WTC11 (cell line): ENCODE measurements around the gene RIN1.

Source experiments
- CREM ChIP-seq: sonication (generic); formaldehyde crosslinking; IDR thresholded peaks from 2 replicates; pipeline ENCODE4 v1.8.1; 2022; ENCODE audit warnings: mild to moderate bottlenecking, missing genetic modification reagents, moderate library complexity
- ELF4 ChIP-seq: sonication (generic); formaldehyde crosslinking; IDR thresholded peaks from 2 replicates; pipeline ENCODE4 v1.8.1; 2022; ENCODE audit warnings: low read depth, mild to moderate bottlenecking, moderate library complexity, missing genetic modification reagents
- FOXP4 ChIP-seq: sonication (generic); formaldehyde crosslinking; IDR thresholded peaks from 2 replicates; pipeline ENCODE4 v1.8.0; 2022; ENCODE audit warnings: mild to moderate bottlenecking, missing genetic modification reagents
- GTF2I ChIP-seq: fragments of 250-450 bp; sonication (Bioruptor Pico); conservative IDR thresholded peaks from 2 replicates; pipeline ENCODE4 v1.4.0; 2021; ENCODE audit warnings: mild to moderate bottlenecking
- MAX ChIP-seq: sonication (generic); formaldehyde crosslinking; IDR thresholded peaks from 2 replicates; pipeline ENCODE4 v1.8.0; 2022; ENCODE audit warnings: mild to moderate bottlenecking, missing genetic modification reagents
- SMAD3 ChIP-seq: sonication (generic); formaldehyde crosslinking; IDR thresholded peaks from 2 replicates; pipeline ENCODE4 v1.8.0; 2022; ENCODE audit warnings: missing genetic modification reagents, mild to moderate bottlenecking, borderline replicate concordance
- TF ChIP-seq, protein P1 (sequence below): fragments of 200-600 bp; IDR thresholded peaks from 2 replicates; pipeline ENCODE4 v1.8.0; 2022; ENCODE audit warnings: antibody characterized with exemption
- TF ChIP-seq, protein P2 (sequence below): fragments of 250-450 bp; sonication (Bioruptor Pico); IDR thresholded peaks from 2 replicates; pipeline ENCODE4 v1.9.0; 2021; ENCODE audit warnings: moderate library complexity, mild to moderate bottlenecking, inconsistent platforms, borderline replicate concordance

DNA sequence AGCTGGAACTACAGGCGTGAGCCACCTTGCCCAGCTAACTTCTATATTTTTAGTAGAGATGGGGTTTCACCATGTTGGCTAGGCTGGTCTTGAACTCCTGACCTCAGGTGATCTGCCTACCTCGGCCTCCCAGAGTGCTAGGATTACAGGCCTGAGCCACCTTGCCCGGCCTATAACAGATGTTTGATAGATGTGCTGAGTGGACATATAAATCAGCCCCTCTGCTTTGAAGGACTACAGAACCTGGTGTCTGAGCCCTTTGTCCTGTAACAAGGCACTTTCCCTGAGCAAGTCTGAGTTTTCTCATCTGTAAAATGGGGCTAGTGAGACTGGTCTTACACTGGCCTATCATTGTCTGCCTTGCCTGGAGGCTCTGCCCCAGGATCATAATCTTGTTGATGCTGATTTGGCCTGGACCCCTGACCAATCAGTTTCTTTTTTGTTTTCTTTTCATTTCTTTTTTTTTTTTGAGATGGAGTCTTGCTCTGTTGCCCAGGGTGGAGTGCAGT lies 7.0 kb downstream of the RIN1 start:
- TF ChIP-seq, protein P1, sequence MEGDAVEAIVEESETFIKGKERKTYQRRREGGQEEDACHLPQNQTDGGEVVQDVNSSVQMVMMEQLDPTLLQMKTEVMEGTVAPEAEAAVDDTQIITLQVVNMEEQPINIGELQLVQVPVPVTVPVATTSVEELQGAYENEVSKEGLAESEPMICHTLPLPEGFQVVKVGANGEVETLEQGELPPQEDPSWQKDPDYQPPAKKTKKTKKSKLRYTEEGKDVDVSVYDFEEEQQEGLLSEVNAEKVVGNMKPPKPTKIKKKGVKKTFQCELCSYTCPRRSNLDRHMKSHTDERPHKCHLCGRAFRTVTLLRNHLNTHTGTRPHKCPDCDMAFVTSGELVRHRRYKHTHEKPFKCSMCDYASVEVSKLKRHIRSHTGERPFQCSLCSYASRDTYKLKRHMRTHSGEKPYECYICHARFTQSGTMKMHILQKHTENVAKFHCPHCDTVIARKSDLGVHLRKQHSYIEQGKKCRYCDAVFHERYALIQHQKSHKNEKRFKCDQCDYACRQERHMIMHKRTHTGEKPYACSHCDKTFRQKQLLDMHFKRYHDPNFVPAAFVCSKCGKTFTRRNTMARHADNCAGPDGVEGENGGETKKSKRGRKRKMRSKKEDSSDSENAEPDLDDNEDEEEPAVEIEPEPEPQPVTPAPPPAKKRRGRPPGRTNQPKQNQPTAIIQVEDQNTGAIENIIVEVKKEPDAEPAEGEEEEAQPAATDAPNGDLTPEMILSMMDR = no peak
- no peak for TF ChIP-seq GTF2I (CRISPR knock-in tag)
- TF ChIP-seq SMAD3 (CRISPR knock-in tag) = no peak
- TF ChIP-seq, protein P2, sequence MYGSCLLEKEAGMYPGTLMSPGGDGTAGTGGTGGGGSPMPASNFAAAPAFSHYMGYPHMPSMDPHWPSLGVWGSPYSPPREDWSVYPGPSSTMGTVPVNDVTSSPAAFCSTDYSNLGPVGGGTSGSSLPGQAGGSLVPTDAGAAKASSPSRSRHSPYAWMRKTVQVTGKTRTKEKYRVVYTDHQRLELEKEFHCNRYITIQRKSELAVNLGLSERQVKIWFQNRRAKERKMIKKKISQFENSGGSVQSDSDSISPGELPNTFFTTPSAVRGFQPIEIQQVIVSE (CRISPR knock-in tag) = no peak
- TF ChIP-seq FOXP4 (CRISPR knock-in tag) = no peak
- TF ChIP-seq MAX (CRISPR knock-in tag) = no peak
- TF ChIP-seq CREM (CRISPR knock-in tag) = no peak
- no peak for TF ChIP-seq ELF4 (CRISPR knock-in tag)
